NCI-H2107 treated with DMSO at 0.1 percent for 48 hours (cell line): Measurements from ENCODE around the gene TTF1.
"Not testable (repeated sequence)": the region's sequence is repeated elsewhere in the genome, so short reads cannot be mapped to it uniquely, and the experiment has no call there.

Source experiments
- DNase-seq: peaks from one replicate; lab custom pipeline; 2025; ENCODE audit not compliant: unreplicated experiment; lab: John Stamatoyannopoulos, UW

TTF1 gene

GRCh38 chr9:132414731-132415130, 8.1 kb upstream of the TTF1 start:
- DNase-seq, result no peak

- no peak for DNase-seq
Observed at GRCh38 chr9:132413926-132414325, 7.3 kb upstream of the TTF1 start.

- DNase-seq, result peak; percentile 10
Observed at GRCh38 chr9:132412089-132412488, 5.4 kb upstream of the TTF1 start.

GRCh38 chr9:132411091-132411508, 4.5 kb upstream of the TTF1 start:
- DNase-seq, result peak; percentile 51

- DNase-seq, result no peak
Observed at GRCh38 chr9:132410642-132411041, 4.0 kb upstream of the TTF1 start.

GRCh38 chr9:132409828-132410528, 3.3 kb upstream of the TTF1 start, which contains the start of gene CFAP77:
CFAP77 (plus strand) TSS chr9:132410211; CDS start chr9:132410272, 61 bp downstream.
- DNase-seq, result no peak

- DNase-seq, result no peak
Observed at GRCh38 chr9:132408521-132408920, 1.9 kb upstream of the TTF1 start.

GRCh38 chr9:132407196-132407595, 556 bp upstream of the TTF1 start:
- DNase-seq, result no peak

- DNase-seq, result no peak
Observed at GRCh38 chr9:132404228-132404881, 2.3 kb downstream of the TTF1 start.

GRCh38 chr9:132401824-132402223, 4.8 kb downstream of the TTF1 start:
- no peak for DNase-seq

GRCh38 chr9:132395560-132395959, 11.1 kb downstream of the TTF1 start:
- DNase-seq, result no peak

GRCh38 chr9:132391449-132391848, 15.2 kb downstream of the TTF1 start:
- no peak for DNase-seq

- DNase-seq, result no peak
Observed at GRCh38 chr9:132390966-132391365, 15.7 kb downstream of the TTF1 start.

- DNase-seq, result no peak
Observed at GRCh38 chr9:132387133-132387532, 19.5 kb downstream of the TTF1 start.

GRCh38 chr9:132384376-132384775, 22.3 kb downstream of the TTF1 start:
- DNase-seq, result no peak

- DNase-seq, result no peak
Observed at GRCh38 chr9:132383462-132383883, 23.2 kb downstream of the TTF1 start.

- DNase-seq, result no peak
Observed at GRCh38 chr9:132381966-132382541, 24.6 kb downstream of the TTF1 start.

- not testable (repeated sequence) for DNase-seq
Observed at GRCh38 chr9:132378416-132378815, 28.2 kb downstream of the TTF1 start.

- DNase-seq, result not testable (repeated sequence)
Observed at GRCh38 chr9:132377769-132378168, 28.9 kb downstream of the TTF1 start.

- DNase-seq, result no peak
Observed at GRCh38 chr9:132372177-132373095, 34.2 kb downstream of the TTF1 start.

- no peak for DNase-seq
Observed at GRCh38 chr9:132370592-132370991, 36.0 kb downstream of the TTF1 start.
